ENCODE results near the gene GPATCH11.

- no peak for TF ChIP-seq POLR2A (IDR thresholded peaks at IDR 0.05)
- no peak for TF ChIP-seq CTCF (IDR thresholded peaks at IDR 0.05)
- TF ChIP-seq POLR2AphosphoS5 (IDR thresholded peaks at IDR 0.05): no peak
These were observed 34.8 kb downstream of the GPATCH11 start for GRCh38 chr2:37119157-37119556.
